HuH-7.5 (cell line): Measurements from ENCODE around the gene C6.

Source experiments
- DNase-seq: peaks from one replicate; pipeline ENCODE4 v3.0.0; 2011; ENCODE audit warnings: low spot score

Gene C6

GRCh38 chr5:41120600-41120999, 92.7 kb downstream of the C6 start:
- DNase-seq, result no peak

- no peak for DNase-seq
These were observed 95.2 kb downstream of the C6 start for GRCh38 chr5:41118177-41118576.

DNA sequence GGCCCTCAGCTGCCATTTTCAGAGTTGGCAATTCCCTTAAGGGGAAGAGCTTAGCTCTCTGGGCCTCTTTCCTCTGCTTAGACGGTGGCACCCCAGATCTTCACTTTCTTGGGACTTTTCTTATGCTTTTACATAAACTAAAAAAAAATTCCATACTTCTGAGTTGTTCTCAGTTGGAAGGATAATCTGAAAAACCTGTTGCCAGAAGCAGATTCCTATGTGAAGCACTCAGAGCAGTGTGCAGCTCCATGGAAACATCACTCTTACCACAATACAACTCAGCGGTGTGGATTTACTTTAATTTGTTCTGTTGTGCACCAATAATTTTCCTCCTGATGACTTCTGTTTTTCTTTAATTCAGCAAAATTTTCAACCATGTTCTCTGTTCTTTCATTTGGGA, 98.1 kb downstream of the C6 start:
- DNase-seq, result no peak

DNA sequence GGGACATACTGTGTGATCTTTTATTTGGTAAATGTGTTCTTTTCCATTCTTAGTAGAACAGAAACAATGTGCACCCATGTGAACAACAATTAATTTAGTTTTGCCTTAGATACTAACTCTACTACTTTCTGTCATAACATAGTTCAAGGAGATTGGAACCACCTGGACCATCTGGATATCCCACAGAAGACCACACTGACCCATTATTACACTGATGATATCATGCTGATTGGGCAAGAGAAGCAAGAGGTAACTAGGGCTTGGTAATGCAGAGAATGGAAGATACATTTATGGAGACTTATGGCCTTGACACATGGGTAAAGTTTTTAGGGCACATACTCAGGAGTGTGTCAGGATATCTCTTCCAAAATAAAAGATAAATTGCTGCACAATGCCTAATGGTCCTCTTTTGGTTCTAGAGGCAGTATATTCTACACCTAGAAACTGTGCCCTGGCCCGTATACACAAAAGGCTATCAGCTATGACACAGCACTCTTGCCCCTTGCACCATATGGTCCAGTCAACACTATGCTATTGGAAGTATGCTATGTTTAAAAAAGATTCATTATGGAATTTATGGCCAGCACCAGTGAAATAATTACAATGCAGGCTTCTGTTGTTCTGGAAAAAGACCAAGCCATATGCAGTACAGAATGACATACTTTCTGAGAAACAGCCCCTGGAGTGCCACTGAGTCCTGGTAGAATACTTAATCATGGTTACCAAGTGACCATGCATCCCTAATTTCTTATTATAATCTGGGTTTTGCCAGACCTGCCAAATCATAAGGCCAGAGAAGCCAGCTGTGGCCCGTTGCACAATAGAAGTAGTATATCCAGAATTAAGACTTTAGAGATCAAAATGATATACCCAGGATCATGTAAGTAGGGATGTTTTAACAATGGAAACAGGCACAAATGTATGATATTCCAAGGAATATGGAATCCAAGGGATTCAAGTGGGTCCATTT, 100.6 kb downstream of the C6 start:
- DNase-seq, result no peak

- no peak for DNase-seq
These were observed 104.1 kb downstream of the C6 start for GRCh38 chr5:41109186-41109585.

DNA sequence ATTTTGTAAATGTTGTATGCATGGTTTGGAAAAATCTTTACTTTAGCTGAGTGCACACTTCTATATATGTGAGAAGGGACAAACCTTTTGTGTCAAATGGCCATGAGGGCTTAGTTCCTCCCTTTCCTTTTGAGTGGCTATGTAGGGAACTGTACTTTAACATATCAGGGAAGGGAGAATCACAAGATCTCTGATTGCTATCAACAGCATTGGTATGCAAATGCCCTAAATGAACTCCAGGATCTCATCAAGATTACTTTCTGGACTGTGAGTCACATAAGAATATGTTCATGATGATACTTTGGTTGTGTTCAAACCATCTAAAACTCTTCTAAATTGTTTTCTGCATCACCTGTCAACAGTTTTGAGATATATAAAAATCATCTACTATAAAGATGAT, 111.0 kb downstream of the C6 start:
- DNase-seq, result no peak

- DNase-seq, result no peak
These were observed 115.7 kb downstream of the C6 start for GRCh38 chr5:41097642-41098041.

DNA sequence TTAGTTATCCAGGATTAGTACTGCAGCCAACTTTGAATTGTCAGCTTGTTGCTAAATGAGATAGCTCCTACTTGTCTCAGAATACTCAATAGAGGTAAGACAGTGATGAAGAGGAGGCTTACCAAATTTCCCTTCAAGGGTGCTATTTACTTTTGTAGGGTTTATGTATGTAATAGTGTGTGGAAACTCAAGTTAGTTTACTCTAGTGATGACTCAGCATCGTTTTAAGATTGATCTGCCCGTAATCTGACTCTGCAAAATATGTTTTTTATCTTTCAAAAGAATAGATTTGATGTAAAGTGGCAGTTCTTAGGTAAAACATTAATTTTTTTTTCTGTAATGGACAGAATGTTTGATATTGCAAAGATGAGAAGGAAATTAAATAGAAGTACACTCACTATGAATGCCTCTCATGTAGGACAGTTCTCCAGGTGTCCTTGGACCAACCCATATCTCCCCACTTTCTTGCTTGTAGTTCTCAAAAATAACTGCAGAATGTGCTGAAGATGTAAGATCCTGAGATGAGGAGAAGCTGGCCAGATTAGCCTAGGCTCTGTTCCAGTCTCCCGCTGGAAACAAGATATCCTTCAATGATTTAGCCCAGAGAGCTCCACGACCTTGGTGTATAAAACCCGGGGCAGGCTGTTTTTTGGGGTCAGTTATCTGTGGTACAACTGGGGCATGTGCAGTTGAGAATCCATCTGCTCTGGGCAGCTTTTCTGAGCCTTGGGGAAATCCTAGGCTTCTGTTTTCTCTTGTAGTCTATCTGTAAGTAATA, 117.8 kb downstream of the C6 start:
- DNase-seq, result no peak

- peak; percentile 13 for DNase-seq
These were observed 118.5 kb downstream of the C6 start for GRCh38 chr5:41094871-41095270.

GRCh38 chr5:41093803-41094202, 119.5 kb downstream of the C6 start:
- no peak for DNase-seq
